ENCODE measurements around the gene TRMO.

- TF ChIP-seq, protein P1, sequence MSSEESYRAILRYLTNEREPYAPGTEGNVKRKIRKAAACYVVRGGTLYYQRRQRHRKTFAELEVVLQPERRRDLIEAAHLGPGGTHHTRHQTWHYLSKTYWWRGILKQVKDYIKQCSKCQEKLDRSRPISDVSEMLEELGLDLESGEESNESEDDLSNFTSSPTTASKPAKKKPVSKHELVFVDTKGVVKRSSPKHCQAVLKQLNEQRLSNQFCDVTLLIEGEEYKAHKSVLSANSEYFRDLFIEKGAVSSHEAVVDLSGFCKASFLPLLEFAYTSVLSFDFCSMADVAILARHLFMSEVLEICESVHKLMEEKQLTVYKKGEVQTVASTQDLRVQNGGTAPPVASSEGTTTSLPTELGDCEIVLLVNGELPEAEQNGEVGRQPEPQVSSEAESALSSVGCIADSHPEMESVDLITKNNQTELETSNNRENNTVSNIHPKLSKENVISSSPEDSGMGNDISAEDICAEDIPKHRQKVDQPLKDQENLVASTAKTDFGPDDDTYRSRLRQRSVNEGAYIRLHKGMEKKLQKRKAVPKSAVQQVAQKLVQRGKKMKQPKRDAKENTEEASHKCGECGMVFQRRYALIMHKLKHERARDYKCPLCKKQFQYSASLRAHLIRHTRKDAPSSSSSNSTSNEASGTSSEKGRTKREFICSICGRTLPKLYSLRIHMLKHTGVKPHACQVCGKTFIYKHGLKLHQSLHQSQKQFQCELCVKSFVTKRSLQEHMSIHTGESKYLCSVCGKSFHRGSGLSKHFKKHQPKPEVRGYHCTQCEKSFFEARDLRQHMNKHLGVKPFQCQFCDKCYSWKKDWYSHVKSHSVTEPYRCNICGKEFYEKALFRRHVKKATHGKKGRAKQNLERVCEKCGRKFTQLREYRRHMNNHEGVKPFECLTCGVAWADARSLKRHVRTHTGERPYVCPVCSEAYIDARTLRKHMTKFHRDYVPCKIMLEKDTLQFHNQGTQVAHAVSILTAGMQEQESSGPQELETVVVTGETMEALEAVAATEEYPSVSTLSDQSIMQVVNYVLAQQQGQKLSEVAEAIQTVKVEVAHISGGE (tag by site-specific recombination; conservative IDR thresholded peaks at IDR 0.05; ENCODE audit: low read depth): no peak
- TF ChIP-seq, protein P2, sequence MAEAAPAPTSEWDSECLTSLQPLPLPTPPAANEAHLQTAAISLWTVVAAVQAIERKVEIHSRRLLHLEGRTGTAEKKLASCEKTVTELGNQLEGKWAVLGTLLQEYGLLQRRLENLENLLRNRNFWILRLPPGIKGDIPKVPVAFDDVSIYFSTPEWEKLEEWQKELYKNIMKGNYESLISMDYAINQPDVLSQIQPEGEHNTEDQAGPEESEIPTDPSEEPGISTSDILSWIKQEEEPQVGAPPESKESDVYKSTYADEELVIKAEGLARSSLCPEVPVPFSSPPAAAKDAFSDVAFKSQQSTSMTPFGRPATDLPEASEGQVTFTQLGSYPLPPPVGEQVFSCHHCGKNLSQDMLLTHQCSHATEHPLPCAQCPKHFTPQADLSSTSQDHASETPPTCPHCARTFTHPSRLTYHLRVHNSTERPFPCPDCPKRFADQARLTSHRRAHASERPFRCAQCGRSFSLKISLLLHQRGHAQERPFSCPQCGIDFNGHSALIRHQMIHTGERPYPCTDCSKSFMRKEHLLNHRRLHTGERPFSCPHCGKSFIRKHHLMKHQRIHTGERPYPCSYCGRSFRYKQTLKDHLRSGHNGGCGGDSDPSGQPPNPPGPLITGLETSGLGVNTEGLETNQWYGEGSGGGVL (tag by site-specific recombination; IDR thresholded peaks at IDR 0.05): no peak
These were observed 46.2 kb downstream of the TRMO start for GRCh38 chr9:97876061-97876460.

Measured in HEK293 (cell line).